Caco-2 (cell line): ENCODE measurements around the gene TDRD12. TPM values are rescaled to one million over a fixed set of nuclear protein-coding genes. Genes with fewer than 3 reads are reported as not detected.
"Not testable (repeated sequence)": the region's sequence is repeated elsewhere in the genome, so short reads cannot be mapped to it uniquely, and the experiment has no call there.

Source experiments
- BruUV-seq: library from RNA; stranded (reverse); fragments of 400-500 nt; replicated peaks from 2 replicates; lab custom pipeline; 2021; lab: Mats Ljungman, UMichigan
- CTCF ChIA-PET: fragments of 300-600 bp; sonication (Branson Sonifier 250); formaldehyde crosslinking; loops from one replicate; lab custom pipeline; 2022; ENCODE audit warnings: antibody characterized with exemption; lab: Charles Lee
- POLR2A ChIA-PET: fragments of 300-600 bp; sonication (Branson Sonifier 250); formaldehyde crosslinking; loops from one replicate; lab custom pipeline; 2022; ENCODE audit warnings: antibody characterized with exemption; lab: Charles Lee
- DNase-seq, 2 experiments: peaks; one replicate each; pipeline versions ENCODE4 v3.0.0 to v3.0.0-alpha.2; 2020 to 2022
- H3K27me3 ChIP-seq: replicated peaks from 2 replicates; pipeline ENCODE4 v1.6.0; 2011; ENCODE audit warnings: low read length; ENCODE audit not compliant: control insufficient read depth, insufficient read depth
- H3K36me3 ChIP-seq: 2 replicates; pipeline ENCODE4 v1.5.1; 2011; ENCODE audit warnings: low read length; ENCODE audit not compliant: control insufficient read depth, insufficient read depth
- H3K4me1 ChIP-seq: fragments of 250-450 bp; sonication (Bioruptor Pico); 2 replicates; pipeline ENCODE4 v1.5.1; 2020; ENCODE audit warnings: mild to moderate bottlenecking
- H3K4me3 ChIP-seq: 2 replicates; pipeline ENCODE4 v1.5.1; 2011; ENCODE audit warnings: low read depth, mild to moderate bottlenecking, control low read depth, low read length
- H3K9me3 ChIP-seq: fragments of 250-450 bp; sonication (Bioruptor Pico); 2 replicates; pipeline ENCODE4 v1.5.1; 2020; ENCODE audit warnings: mild to moderate bottlenecking, moderate library complexity
- H3K27ac Mint-ChIP-seq: one replicate; pipeline ENCODE4 v1.8.0; 2022; ENCODE audit warnings: mixed read lengths; ENCODE audit not compliant: unreplicated experiment
- H3K27me3 Mint-ChIP-seq: one replicate; pipeline ENCODE4 v1.8.0; 2022; ENCODE audit warnings: mixed read lengths; ENCODE audit not compliant: insufficient read depth, unreplicated experiment
- H3K36me3 Mint-ChIP-seq: one replicate; pipeline ENCODE4 v1.8.0; 2022; ENCODE audit warnings: mild to moderate bottlenecking, mixed read lengths; ENCODE audit not compliant: insufficient read depth, unreplicated experiment
- H3K4me1 Mint-ChIP-seq: one replicate; pipeline ENCODE4 v1.8.0; 2022; ENCODE audit warnings: low read depth, mixed read lengths; ENCODE audit not compliant: unreplicated experiment
- H3K4me3 Mint-ChIP-seq: one replicate; pipeline ENCODE4 v1.8.0; 2022; ENCODE audit warnings: mild to moderate bottlenecking, moderate library complexity, mixed read lengths; ENCODE audit not compliant: unreplicated experiment
- H3K9me3 Mint-ChIP-seq: one replicate; pipeline ENCODE4 v1.8.0; 2022; ENCODE audit warnings: mixed read lengths; ENCODE audit not compliant: unreplicated experiment
- intact Hi-C: fragments of 100-400 bp; cut with micrococcal nuclease; formaldehyde crosslinking; loops from one replicate; pipeline ENCODE4 v1.10.0; 2022; ENCODE audit not compliant: unreplicated experiment
- total RNA-seq: library from RNA; stranded (reverse); gene quantifications from 2 replicates; pipeline ENCODE4 v1.2.3, GENCODE V29; 2022
- TF ChIP-seq, protein P1 (sequence below), 2 experiments: fragments of 200-600 bp in 1 of 2; IDR thresholded peaks; 1 replicate in 1 of 2; 2 replicates in 1 of 2; pipeline versions ENCODE4 v1.5.1 to v1.8.0; 2011 to 2022; ENCODE audit warnings: antibody characterized with exemption in 1 of 2, control low read depth in 1 of 2, inconsistent platforms in 1 of 2, low read depth in 1 of 2, low read length in 1 of 2, mild to moderate bottlenecking in 1 of 2, moderate library complexity in 1 of 2; ENCODE audit not compliant: insufficient read depth in 1 of 2, severe bottlenecking in 1 of 2, unreplicated experiment in 1 of 2

TDRD12 gene
- total RNA-seq, 1 experiment from 2014 or later, result 0.11 TPM

DNA sequence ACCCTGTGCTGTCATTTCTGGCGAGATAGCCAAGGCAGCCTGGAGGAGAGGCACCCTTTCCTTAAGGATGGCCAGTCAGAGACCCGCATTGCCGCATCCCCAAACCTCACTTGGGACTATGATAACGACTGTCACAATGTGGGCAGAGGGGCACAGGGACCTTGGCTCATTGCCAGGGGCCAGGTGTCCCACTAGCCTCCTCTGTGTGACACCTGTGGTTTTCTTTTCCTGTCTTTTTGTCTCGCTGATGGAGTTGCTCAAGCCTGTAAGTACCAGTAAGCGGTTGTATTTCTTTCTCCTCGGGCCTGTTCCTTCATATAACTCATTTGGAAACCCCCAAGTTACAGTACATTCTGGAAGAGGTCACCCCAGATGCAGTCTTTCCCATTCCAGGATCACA, 59.5 kb downstream of the TDRD12 start:
- Histone ChIP-seq H3K27me3 (no peaks in the 10 kb centered on the region), H3K4me3 (no peak overlapping the region), H3K9me3 (peaks cover 8% of the 10 kb centered on the region; the same call in 1 of the 2 replicates), H3K36me3 (no peaks in the 10 kb centered on the region), H3K4me1 (no peaks in the 10 kb centered on the region)
- no peak overlapping the region for H3K4me3 Mint-ChIP-seq
- H3K27ac Mint-ChIP-seq, result no peak overlapping the region
- no peak for DNase-seq
- ChIA-PET CTCF (no interaction called here), POLR2A (no interaction called here)
- peaks cover 13% of the 10 kb centered on the region for H3K9me3 Mint-ChIP-seq
- intact Hi-C loops, result no loop called here
- TF ChIP-seq, protein P1, sequence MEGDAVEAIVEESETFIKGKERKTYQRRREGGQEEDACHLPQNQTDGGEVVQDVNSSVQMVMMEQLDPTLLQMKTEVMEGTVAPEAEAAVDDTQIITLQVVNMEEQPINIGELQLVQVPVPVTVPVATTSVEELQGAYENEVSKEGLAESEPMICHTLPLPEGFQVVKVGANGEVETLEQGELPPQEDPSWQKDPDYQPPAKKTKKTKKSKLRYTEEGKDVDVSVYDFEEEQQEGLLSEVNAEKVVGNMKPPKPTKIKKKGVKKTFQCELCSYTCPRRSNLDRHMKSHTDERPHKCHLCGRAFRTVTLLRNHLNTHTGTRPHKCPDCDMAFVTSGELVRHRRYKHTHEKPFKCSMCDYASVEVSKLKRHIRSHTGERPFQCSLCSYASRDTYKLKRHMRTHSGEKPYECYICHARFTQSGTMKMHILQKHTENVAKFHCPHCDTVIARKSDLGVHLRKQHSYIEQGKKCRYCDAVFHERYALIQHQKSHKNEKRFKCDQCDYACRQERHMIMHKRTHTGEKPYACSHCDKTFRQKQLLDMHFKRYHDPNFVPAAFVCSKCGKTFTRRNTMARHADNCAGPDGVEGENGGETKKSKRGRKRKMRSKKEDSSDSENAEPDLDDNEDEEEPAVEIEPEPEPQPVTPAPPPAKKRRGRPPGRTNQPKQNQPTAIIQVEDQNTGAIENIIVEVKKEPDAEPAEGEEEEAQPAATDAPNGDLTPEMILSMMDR (IDR thresholded peaks at IDR 0.05; ENCODE audit: insufficient read depth in 1 of 2, low read depth in 1 of 2, low read length in 1 of 2, severe bottlenecking in 1 of 2, unreplicated experiment in 1 of 2), result no peak
- no peaks in the 10 kb centered on the region for H3K27me3 Mint-ChIP-seq
- H3K36me3 Mint-ChIP-seq, result no peaks in the 10 kb centered on the region
- no peaks in the 10 kb centered on the region for H3K4me1 Mint-ChIP-seq
- no TSS peak for BruUV-seq

DNA sequence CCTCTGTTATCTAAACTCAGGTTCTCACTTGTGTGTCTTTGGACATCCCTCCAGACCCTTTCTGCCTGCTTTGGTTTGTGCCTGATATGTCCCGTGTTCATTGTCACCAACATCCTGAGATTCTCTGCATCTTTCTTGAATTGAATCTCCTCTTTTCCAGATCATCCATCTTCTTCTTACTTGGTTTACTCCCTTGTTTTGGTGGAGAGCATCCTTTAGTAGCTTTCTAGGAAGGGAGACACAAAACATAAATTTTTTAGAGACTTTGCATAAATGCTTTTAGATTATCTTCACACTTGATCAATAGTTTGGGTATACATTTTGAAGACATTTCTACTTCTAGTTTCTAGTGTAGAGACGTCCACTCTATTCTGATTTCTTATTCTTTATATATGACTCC, 61.7 kb downstream of the TDRD12 start:
- ChIA-PET CTCF (no interaction called here), POLR2A (no interaction called here)
- Histone ChIP-seq H3K36me3 (no peaks in the 10 kb centered on the region), H3K9me3 (peaks cover 8% of the 10 kb centered on the region; the same call in 1 of the 2 replicates), H3K4me3 (no peak overlapping the region), H3K4me1 (no peaks in the 10 kb centered on the region), H3K27me3 (no peaks in the 10 kb centered on the region)
- H3K27ac Mint-ChIP-seq, result no peak overlapping the region
- H3K27me3 Mint-ChIP-seq, result no peaks in the 10 kb centered on the region
- H3K9me3 Mint-ChIP-seq, result peaks cover 13% of the 10 kb centered on the region
- TF ChIP-seq, protein P1 (IDR thresholded peaks at IDR 0.05; ENCODE audit: insufficient read depth in 1 of 2, low read depth in 1 of 2, low read length in 1 of 2, severe bottlenecking in 1 of 2, unreplicated experiment in 1 of 2), result no peak
- no TSS peak for BruUV-seq
- intact Hi-C loops, result no loop called here
- no peaks in the 10 kb centered on the region for H3K4me1 Mint-ChIP-seq
- H3K4me3 Mint-ChIP-seq, result no peak overlapping the region
- DNase-seq, result no peak
- no peaks in the 10 kb centered on the region for H3K36me3 Mint-ChIP-seq

DNA sequence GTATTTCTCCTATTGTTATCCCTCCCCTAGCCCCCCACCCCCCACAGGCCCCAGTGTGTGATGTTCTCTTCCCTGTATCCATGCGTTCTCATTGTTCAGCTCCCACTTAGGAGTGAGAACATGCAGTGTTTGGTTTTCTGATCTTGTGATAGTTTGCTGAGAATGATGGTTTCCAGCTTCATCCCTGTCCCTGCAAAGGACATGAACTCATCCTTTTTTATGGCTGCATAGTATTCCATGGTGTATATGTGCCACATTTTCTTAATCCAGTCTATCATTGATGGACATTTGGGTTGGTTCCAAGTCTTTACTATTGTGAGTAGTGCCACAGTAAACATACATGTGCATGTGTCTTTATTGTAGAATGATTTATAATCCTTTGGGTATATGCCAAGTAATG, 62.5 kb downstream of the TDRD12 start:
- H3K9me3 ChIP-seq, H3K4me1 Mint-ChIP-seq, intact Hi-C loops, CTCF ChIA-PET, H3K4me3 ChIP-seq, DNase-seq, H3K4me3 Mint-ChIP-seq, POLR2A ChIA-PET, H3K36me3 ChIP-seq, H3K27me3 ChIP-seq, H3K4me1 ChIP-seq, H3K36me3 Mint-ChIP-seq, BruUV-seq, H3K27ac Mint-ChIP-seq, H3K27me3 Mint-ChIP-seq: not testable (repeated sequence)
- H3K9me3 Mint-ChIP-seq, result peaks cover 13% of the 10 kb centered on the region

DNA sequence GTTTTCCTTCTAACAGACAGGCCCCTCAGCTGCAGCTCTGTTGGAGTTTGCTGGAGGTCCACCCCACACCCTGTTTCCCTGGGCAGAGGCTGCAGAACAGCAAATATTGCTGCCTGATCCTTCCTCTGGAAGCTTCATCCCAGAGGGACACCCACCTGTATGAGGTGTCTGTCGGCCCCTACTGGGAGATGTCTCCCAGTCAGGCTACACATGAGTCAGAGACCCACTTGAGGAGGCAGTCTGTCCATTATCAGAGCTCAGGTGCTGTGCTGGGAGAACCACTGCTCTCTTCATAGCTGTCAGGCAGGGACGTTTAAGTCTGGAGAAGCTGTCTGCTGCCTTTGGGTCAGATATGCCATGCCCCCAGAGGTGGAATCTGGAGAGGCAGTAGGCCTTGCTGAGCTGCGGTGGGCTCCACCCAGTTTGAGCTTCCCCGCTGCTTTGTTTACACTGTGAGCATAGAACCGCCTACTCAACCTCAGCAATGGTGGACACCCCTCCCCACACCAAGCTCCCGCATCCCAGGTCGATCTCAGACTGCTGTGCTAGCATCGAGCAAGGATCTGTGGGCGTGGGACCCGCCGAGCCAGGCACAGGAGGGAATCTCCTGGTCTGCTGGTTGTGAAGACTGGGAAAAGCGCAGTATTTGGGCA, 67.7 kb downstream of the TDRD12 start:
- POLR2A ChIA-PET, result interaction anchor here (0.6 kb wide), 1 partner anchor 831 kb away, joined by 17 read pairs; no protein-coding TSS in a partner anchor
- H3K27ac Mint-ChIP-seq, result not testable (repeated sequence)

DNA sequence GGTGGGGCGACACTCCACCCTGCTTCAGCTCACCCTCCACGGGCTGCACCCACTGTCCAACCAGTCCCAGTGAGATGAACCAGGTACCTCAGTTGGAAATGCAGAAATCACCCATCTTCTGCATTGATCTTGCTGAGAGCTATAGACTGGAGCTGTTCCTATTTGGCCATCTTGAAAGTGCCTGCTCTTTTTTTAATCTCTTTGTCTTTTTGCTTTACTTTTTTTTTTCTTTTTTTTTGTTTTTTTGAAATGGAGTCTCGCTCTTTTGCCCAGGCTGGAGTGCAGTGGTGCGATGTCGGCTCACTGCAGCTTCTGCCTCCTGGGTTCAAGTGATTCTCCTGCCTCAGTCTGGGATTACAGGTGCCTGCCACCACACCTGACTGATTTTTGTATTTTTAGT, 68.3 kb downstream of the TDRD12 start:
- H3K27me3 ChIP-seq, H3K9me3 ChIP-seq, H3K9me3 Mint-ChIP-seq, H3K4me1 ChIP-seq, H3K36me3 ChIP-seq, H3K4me3 ChIP-seq, H3K27ac Mint-ChIP-seq, H3K36me3 Mint-ChIP-seq, BruUV-seq, H3K27me3 Mint-ChIP-seq, H3K4me3 Mint-ChIP-seq, DNase-seq, H3K4me1 Mint-ChIP-seq, intact Hi-C loops: not testable (repeated sequence)
- POLR2A ChIA-PET, result interaction anchor here (0.6 kb wide), 1 partner anchor 831 kb away, joined by 17 read pairs; no protein-coding TSS in a partner anchor
- CTCF ChIA-PET, result interaction anchor here (0.6 to 1.5 kb wide), 3 partner anchors 39 to 184 kb away, joined by 3 to 4 read pairs (median 4); no protein-coding TSS in a partner anchor

More for the DNA sequence above, 67.7 kb downstream of the TDRD12 start:
- BruUV-seq, intact Hi-C loops, H3K27me3 ChIP-seq, H3K4me1 Mint-ChIP-seq, H3K4me3 ChIP-seq, H3K27me3 Mint-ChIP-seq, H3K36me3 Mint-ChIP-seq, H3K9me3 Mint-ChIP-seq, H3K9me3 ChIP-seq, H3K4me3 Mint-ChIP-seq, H3K4me1 ChIP-seq, H3K36me3 ChIP-seq: not testable (repeated sequence)
- peak; percentile 7 to 43 for DNase-seq
- CTCF ChIA-PET, result interaction anchor here (0.6 to 1.5 kb wide), 3 partner anchors 39 to 183 kb away, joined by 3 to 4 read pairs (median 4); no protein-coding TSS in a partner anchor
